Right lobe of liver (tissue), 4 donors: ENCODE measurements around the gene GRM6.

Experiments used
- CTCF ChIP-seq, 4 donors: fragments of 200-600 bp in 3 of 4; fragments of 450-650 bp in 1 of 4; IDR thresholded peaks; one replicate each; pipeline versions ENCODE4 v1.5.1 to v1.8.0; 2016 to 2022; ENCODE audit warnings: antibody characterized with exemption in 4 of 4, mild to moderate bottlenecking in 2 of 4
- POLR2A ChIP-seq: fragments of 450-650 bp; IDR thresholded peaks from one replicate; pipeline ENCODE4 v1.6.1; 2017; ENCODE audit warnings: antibody characterized with exemption, mild to moderate bottlenecking
- donor health status: DM: no; HTN: no; CAD: no.
- donor health status: DM: no; HTN: no; CAD: no.
- donor health status: DM: no; HTN: yes; CAD: no.

GRCh38 chr5:178995341-178995690, 196 bp upstream of the GRM6 start:
- TF ChIP-seq CTCF (IDR thresholded peaks at IDR 0.05): no peak
- no peak for TF ChIP-seq POLR2A
